ENCODE results near the gene ATP6V0D1.

Gene ATP6V0D1

DNA sequence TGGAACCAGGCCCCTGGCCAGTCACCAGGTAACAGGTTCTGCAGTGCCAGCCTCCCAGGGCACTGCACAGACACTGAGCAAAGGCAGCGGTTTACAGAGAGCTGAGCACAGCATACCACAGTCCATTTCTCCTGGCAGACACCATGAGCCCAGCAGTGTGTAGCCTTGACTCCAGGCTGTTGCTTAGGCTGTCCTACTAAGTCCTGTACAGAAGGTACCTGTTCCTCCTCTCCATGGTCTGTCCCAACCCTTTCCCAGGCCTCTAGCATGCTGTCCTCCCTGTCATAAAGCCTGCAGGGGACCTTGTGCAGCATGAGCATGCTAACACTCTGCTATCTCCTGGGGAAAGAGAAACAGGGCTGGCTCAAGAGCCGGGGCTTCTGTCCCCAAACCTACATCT is 20.0 kb downstream of the ATP6V0D1 start:
- DNase-seq: no peak

GRCh38 chr16:67460168-67460567 is 20.8 kb downstream of the ATP6V0D1 start:
- no peak for DNase-seq

DNA sequence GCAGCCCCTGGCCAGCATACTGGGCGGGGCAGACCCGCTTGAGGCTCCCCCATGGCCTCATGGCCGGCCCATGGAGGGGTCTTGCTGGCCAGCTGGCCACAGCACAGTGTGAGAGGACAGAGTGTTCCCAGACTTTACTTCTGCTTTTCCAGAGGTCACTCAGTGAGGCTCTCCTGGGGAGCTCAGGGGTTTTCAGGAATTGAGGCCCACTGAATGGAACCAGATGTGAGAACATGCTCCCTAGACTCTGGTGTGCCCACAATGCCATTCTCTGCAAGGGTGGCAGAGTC is 21.2 kb downstream of the ATP6V0D1 start:
- no peak for DNase-seq

- DNase-seq: no peak
Measured at GRCh38 chr16:67459066-67459860, 21.7 kb downstream of the ATP6V0D1 start.

DNA sequence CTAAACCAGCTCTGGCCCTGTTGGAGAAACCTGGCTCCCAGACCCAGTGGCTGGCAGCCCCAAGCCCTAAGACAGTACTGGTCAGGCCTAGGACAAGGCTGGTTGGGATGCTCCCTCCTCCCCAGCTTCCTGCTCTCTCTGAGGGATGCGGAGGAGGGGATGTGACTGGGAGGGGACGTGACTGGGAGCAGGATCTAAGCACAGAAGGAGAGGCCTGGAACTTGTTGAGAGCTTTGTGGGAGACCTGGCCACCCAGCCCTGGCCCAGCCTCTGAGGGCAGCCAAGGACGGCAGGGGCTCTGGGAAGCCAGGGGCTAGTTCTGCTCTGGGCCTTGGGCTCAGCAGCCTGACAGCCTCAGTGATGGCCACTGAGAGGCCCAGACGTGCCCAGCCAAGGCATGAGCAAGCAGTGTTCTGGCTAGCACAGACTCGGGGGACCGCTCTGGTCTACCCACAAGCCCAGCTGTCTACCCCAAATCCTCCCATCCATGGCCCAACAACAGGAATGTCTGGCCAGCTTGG is 22.8 kb downstream of the ATP6V0D1 start:
- no peak for DNase-seq

GRCh38 chr16:67457611-67458010 is 23.3 kb downstream of the ATP6V0D1 start:
- no peak for DNase-seq

- no peak for DNase-seq
Measured at GRCh38 chr16:67456391-67457081, 24.4 kb downstream of the ATP6V0D1 start.

GRCh38 chr16:67454852-67455251 is 26.1 kb downstream of the ATP6V0D1 start:
- no peak for DNase-seq

GRCh38 chr16:67454104-67454503 is 26.9 kb downstream of the ATP6V0D1 start:
- no peak for DNase-seq

DNA sequence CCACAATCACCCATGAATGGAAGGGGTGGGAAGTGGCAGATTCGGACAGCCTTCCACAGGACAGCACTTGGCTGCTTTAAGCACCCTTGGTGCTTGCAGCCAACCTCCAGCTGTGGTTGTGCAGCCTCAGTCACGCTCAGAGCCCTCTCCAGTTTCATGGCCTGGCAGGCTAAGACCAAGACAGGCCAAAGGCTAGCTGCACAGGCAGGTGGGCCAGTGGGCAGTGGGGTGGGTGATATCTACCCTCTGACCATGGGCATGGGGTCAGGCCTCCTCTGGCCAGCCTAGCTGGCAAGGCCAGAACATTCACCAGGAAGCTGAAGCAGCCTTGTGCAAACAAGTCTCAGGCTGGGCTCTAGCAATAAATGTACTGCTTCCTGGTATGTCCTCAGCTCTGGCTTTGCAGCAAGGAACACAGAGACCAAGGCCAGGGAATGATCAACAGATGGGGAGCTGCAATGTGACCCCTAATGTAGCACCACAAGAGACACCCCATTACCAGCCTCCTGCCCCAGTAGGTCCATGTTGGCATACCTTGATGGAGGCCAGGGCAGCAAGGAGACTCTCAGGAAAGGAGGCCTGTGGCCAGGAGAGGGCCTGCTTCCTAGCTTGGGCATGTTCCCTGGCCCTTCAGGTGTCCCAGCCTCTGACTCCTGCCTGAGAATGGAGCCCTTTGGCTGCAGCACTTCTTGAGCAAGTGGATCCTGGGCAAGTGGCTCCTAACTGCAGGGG is 29.1 kb downstream of the ATP6V0D1 start:
- no peak for DNase-seq

DNA sequence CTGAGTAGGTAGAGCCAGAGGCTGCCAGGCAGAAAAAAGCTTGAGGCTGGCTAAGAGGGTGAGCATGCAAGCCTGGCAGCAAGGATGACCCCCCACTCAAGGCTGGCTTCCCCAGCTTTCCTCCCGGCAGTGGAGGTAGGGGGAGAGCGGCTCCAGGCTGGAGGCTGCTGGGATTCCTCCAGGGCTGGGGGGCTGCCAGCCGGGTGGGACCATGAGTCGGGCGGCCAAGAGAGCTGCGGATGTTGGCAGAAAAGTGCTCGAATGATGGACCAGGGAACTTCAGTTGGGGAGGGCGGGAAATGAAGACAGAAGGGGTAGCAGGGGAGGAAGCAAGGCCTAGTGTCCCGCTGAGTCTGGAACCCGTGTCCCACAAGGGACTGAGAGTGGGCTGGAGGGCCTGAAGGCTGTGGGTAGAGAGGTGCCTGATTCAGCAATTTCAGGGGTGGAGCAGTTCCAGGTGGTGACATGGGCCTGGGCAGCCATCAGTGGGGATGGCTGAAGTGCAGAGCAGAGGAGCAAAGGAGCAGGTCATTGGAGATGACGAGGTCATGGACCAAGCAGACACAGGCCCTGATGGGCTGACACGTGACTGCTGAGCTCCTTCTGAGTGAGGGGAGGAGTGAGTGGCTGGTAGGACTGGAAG is 29.8 kb downstream of the ATP6V0D1 start:
- DNase-seq: no peak

DNA sequence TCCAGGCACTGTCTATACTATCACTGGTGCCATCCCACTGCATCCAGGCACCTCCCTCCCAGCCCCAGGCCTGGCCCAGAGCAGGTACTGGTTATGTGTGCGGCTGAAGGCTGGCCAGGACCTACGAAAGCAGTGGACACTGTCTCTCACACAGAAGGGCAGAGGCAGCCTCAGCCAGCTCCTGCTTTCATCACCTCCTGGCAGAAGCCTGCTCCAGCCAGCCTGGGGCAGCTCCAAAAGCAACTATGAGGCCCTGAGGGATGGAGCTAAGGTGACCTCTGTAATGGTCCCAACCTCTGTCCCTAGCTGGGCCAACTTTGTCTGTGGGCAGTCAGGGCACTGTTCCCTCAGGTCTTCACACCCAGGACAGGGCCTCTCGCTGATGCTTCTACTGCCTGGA is 31.2 kb downstream of the ATP6V0D1 start:
- DNase-seq: no peak

- DNase-seq: no peak
Measured at GRCh38 chr16:67449336-67449735, 31.6 kb downstream of the ATP6V0D1 start.

DNA sequence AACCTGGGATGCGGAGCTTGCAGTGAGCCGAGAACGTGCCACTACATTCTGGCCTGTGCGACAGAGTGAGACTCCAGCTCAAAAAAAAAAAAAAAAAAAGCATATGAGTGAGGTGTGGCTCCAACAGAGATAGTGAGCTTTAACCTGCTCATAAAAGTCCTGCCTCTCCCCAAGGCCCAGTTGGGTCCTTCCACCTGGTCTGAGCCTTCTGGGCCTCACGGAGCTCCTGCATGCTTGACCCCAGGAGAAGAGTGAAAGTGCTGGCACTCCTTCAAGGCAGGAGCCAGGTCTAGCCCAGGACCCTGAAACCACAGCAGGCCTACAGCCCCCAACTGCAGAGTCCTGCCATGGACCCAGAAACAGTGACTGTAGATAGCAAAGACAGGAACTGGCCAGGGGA is 32.4 kb downstream of the ATP6V0D1 start:
- no peak for DNase-seq

GRCh38 chr16:67447508-67448076 is 33.4 kb downstream of the ATP6V0D1 start:
- DNase-seq: no peak

DNA sequence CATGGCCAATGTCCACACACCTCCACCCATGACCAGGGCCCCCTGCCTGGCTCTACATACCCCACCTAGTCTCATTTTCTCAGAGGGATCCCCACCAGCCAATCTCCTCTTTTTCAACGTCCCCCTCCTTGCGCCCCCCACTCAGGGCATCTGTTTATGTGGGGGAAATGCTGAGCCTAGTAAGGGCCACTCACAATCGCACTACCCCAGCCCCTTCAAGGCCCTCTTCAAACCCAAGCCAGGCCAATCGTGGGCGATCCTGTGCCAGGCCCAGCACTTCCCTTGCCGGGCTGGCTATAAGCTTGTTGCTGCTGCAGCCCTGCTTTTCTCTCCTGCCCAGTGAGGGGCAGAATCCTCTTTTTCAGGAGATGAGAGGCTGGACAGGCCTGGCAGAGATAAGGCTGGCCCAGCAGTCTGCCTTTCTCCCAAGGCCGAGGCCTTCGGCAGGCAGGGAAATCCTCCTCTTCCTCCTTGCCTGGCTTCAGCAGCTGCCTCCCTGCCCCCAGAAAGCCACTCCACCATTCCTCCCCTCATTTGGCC is 33.9 kb downstream of the ATP6V0D1 start:
- DNase-seq: no peak

DNA sequence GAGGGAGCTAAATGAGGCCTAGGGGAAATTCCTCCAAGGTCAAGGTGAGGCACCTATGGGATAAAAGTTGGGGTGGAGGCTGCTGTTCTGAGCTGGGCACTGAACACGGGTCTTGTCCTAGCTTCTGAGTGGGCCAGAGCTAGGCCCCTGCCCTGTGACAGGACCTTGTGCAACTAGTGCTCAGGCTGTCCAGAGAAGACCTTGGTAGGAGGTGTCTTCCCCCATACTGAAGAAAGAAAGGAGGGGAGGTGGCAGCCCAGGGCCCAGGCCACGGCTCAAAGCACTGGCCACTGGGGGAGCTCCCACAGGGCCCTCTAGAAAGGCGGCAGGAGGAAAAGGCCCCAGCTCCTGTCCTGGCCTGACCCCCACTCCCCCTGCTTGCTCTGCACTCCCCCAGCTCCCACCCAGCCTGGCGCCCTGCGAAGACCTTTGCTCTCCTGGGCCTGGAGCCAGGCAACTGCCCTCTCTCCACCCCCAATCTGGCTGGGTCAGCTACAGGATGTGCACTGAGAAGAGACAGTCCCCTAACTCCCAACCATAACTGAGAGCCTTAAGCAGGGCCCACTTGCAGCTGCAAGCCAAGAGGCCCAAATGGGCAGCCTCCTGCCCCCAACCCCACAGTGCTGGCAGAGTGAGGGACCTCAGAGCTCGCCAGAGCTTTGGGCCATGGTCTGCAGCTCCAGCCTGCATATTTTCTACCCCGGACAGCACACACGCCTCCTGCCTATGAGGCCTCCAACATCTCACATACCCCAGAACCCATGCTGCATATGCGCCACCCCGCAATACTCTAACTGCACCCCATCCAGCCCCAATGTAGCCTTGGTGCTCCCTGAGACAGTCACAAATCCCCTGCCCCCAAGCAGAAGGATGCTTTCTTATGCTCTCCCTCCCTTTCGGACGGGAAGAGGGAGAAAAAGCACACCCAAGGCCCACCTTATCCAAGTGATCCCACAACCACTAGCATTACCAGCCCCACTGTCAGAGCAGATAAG is 34.7 kb downstream of the ATP6V0D1 start:
- no peak for DNase-seq

DNA sequence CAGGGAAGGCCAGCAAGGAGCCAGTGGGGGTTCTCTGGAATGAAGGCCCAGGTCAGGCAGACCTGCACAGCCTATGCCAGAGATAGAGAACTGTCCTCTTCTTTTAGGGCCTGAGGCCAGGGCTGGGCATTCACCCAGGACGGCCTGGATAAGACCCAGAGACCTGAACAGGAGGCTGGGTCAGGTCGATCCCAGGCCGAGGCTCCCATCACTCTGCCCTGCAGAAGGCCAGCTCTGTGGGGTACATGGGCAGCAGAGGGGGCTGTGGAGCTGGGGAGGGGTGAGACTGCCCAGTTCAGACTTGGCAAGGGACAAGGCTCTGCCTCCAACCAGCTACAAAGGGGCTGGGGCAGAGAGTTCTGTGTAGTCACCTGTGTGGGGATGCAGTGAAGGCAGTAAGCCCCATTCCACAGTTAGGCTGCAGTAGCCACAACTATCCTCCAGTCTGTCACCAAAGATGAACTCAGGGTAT is 35.5 kb downstream of the ATP6V0D1 start:
- DNase-seq: no peak

DNA sequence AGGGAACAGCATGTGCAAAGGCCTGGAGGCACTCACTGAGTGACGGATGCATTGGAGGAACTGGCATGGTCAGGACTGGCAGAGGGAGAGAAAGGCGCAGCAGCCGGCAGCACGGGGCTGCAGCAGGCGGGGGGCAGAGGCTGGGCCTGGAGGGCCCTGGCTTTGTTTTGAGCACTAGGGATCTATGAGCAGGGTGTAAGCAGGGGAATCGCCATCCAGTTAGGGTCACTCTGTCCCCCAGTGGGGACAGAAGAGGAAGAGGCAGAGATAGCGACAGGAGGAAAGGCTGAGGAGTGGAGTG is 35.9 kb downstream of the ATP6V0D1 start:
- DNase-seq: no peak

GRCh38 chr16:67444259-67445125 is 36.5 kb downstream of the ATP6V0D1 start:
- no peak for DNase-seq
